OCI-LY1 (cell line): Measurements from ENCODE around the gene PCDHGA7.
"Not testable (repeated sequence)": the region's sequence is repeated elsewhere in the genome, so short reads cannot be mapped to it uniquely, and the experiment has no call there.

ENCODE experiments used
- H2AFZ ChIP-seq: fragments of 200-600 bp; sonication (generic), shearing (Covaris generic); 2 replicates; pipeline ENCODE4 v1.6.0; 2014; ENCODE audit warnings: antibody characterized with exemption, mild to moderate bottlenecking, low read length
- H3F3A ChIP-seq: fragments of 200-600 bp; sonication (generic), shearing (Covaris generic); 2 replicates; pipeline ENCODE4 v1.6.0; 2014; ENCODE audit warnings: mild to moderate bottlenecking, antibody characterized with exemption, low read length, moderate library complexity; ENCODE audit not compliant: insufficient read depth
- H3K27ac ChIP-seq: fragments of 200-600 bp; sonication (generic); 2 replicates; pipeline ENCODE4 v1.5.1; 2014; ENCODE audit warnings: low read length, mixed run types, mild to moderate bottlenecking, low read depth; ENCODE audit not compliant: poor library complexity, severe bottlenecking
- H3K27me3 ChIP-seq: fragments of 200-600 bp; sonication (generic); 2 replicates; pipeline ENCODE4 v1.6.0; 2014; ENCODE audit warnings: antibody characterized with exemption, mild to moderate bottlenecking, low read length, moderate library complexity; ENCODE audit not compliant: insufficient read depth
- H3K36me3 ChIP-seq: fragments of 200-600 bp; sonication (generic); 2 replicates; pipeline ENCODE4 v1.6.1; 2014; ENCODE audit warnings: mild to moderate bottlenecking, antibody characterized with exemption, low read length, moderate library complexity, mixed read lengths; ENCODE audit not compliant: insufficient read depth
- H3K4me1 ChIP-seq: fragments of 200-600 bp; sonication (generic); 2 replicates; pipeline ENCODE4 v1.5.1; 2014; ENCODE audit warnings: mild to moderate bottlenecking, low read length, moderate library complexity; ENCODE audit not compliant: insufficient read depth, severe bottlenecking
- H3K4me2 ChIP-seq: fragments of 200-600 bp; sonication (generic), shearing (Covaris generic); 2 replicates; pipeline ENCODE4 v1.6.1; 2014; ENCODE audit warnings: low read length
- H3K4me3 ChIP-seq: fragments of 200-600 bp; sonication (generic); 2 replicates; pipeline ENCODE4 v1.5.1; 2014; ENCODE audit warnings: low read length, low read depth, mild to moderate bottlenecking, mixed read lengths; ENCODE audit not compliant: poor library complexity, severe bottlenecking
- H3K79me2 ChIP-seq: fragments of 200-600 bp; shearing (Covaris generic); 2 replicates; pipeline ENCODE4 v1.6.1; 2016; ENCODE audit warnings: mixed run types, low read length, mixed read lengths; ENCODE audit not compliant: insufficient read depth
- H3K9ac ChIP-seq: fragments of 200-600 bp; sonication (generic), shearing (Covaris generic); 2 replicates; pipeline ENCODE4 v1.6.1; 2014; ENCODE audit warnings: mild to moderate bottlenecking, low read length, mixed read lengths
- H3K9me2 ChIP-seq: fragments of 200-600 bp; sonication (generic), shearing (Covaris generic); 2 replicates; pipeline ENCODE4 v1.6.1; 2014; ENCODE audit warnings: low read depth, mild to moderate bottlenecking, low read length, mixed read lengths
- H3K9me3 ChIP-seq: fragments of 200-600 bp; shearing (Covaris generic); 2 replicates; pipeline ENCODE4 v1.6.1; 2014; ENCODE audit warnings: low read length, mixed read lengths
- H4K20me1 ChIP-seq: fragments of 200-600 bp; sonication (generic), shearing (Covaris generic); 2 replicates; pipeline ENCODE4 v1.6.0; 2016; ENCODE audit warnings: mild to moderate bottlenecking, low read length; ENCODE audit not compliant: insufficient read depth
- EZH2 ChIP-seq: fragments of 200-600 bp; sonication (generic), shearing (Covaris generic); IDR thresholded peaks from 2 replicates; pipeline ENCODE4 v1.8.0; 2017; ENCODE audit warnings: borderline replicate concordance, mixed run types, mild to moderate bottlenecking, antibody characterized with exemption, low read length, moderate library complexity, mixed read lengths
- TF ChIP-seq, protein P1 (sequence below): fragments of 200-600 bp; sonication (generic), shearing (Covaris generic); IDR thresholded peaks from 2 replicates; pipeline ENCODE4 v1.5.1; 2017; ENCODE audit warnings: mild to moderate bottlenecking, antibody characterized with exemption, low read length, moderate library complexity, mixed read lengths

PCDHGA7 gene

DNA sequence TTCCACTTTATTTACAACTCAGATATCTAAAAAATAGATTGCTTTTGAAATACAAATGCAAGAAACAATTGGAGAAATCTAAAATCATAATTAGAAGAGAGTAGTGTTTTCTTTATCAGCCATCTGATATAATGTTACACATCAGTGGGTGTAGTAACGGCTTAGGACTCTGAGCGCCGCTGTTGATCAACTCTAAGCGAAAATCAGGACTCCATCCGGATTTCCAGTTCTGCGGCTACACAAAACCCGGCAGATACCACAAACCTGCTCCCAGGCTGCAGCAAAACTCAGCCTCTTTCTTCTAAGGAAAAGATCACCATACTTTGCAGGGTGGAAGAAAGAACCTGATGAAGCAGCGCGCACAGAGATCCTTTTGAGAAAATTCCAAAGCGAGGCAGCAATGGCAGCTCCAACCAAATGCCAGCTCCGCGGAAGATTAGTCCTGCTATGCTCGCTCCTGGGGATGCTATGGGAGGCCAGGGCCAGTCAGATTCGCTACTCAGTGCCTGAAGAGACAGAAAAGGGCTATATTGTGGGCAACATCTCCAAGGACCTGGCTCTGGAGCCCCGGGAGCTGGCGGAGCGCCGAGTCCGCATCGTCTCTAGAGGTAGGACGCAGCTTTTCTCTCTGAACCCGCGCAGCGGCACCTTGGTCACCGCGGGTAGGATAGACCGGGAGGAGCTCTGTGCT, 20.2 kb downstream of the PCDHGA7 start, which contains the start of gene PCDHGA9:
Gene PCDHGA9 (plus strand): TSS at position 226 of the 691 bp plus-strand sequence. CDS start 175 bp downstream, at position 401.
- H3K9ac ChIP-seq = no peak within 1 kb of the TSS
- no peaks in the 10 kb centered on the region for H3F3A ChIP-seq
- H3K4me1 ChIP-seq = no peaks in the 10 kb centered on the region
- TF ChIP-seq, protein P1, sequence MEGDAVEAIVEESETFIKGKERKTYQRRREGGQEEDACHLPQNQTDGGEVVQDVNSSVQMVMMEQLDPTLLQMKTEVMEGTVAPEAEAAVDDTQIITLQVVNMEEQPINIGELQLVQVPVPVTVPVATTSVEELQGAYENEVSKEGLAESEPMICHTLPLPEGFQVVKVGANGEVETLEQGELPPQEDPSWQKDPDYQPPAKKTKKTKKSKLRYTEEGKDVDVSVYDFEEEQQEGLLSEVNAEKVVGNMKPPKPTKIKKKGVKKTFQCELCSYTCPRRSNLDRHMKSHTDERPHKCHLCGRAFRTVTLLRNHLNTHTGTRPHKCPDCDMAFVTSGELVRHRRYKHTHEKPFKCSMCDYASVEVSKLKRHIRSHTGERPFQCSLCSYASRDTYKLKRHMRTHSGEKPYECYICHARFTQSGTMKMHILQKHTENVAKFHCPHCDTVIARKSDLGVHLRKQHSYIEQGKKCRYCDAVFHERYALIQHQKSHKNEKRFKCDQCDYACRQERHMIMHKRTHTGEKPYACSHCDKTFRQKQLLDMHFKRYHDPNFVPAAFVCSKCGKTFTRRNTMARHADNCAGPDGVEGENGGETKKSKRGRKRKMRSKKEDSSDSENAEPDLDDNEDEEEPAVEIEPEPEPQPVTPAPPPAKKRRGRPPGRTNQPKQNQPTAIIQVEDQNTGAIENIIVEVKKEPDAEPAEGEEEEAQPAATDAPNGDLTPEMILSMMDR = no peak
- TF ChIP-seq EZH2 = no peak
- no peaks in the 10 kb centered on the region for H3K27me3 ChIP-seq
- no peak within 1 kb of the TSS for H3K4me2 ChIP-seq
- H3K9me3 ChIP-seq = peaks cover 5% of the 10 kb centered on the region; the same call in 1 of the 2 replicates
- no peaks in the 10 kb centered on the region for H3K79me2 ChIP-seq
- H3K9me2 ChIP-seq = no peaks in the 10 kb centered on the region
- H4K20me1 ChIP-seq = no peaks in the 10 kb centered on the region
- H3K27ac ChIP-seq = no peak within 1 kb of the TSS
- H3K36me3 ChIP-seq = no peaks in the 10 kb centered on the region
- no peak within 1 kb of the TSS for H3K4me3 ChIP-seq
- H2AFZ ChIP-seq = no peak within 1 kb of the TSS

DNA sequence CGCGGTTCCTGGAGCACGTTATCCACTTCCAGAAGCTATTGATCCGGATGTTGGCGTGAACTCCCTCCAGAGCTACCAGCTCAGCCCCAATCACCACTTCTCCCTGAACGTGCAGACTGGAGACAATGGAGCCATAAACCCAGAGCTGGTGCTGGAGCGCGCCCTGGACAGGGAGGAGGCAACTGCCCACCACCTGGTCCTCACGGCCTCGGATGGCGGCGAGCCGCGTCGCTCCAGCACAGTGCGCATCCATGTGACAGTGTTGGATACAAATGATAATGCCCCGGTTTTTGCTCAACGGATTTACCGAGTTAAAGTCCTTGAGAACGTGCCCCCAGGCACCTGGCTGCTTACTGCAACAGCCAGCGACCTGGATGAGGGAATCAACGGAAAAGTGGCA, 20.8 kb downstream of the PCDHGA7 start:
- Histone ChIP-seq H4K20me1 (no peaks in the 10 kb centered on the region), H3K27me3 (no peaks in the 10 kb centered on the region), H3K27ac (no peak overlapping the region), H3F3A (no peaks in the 10 kb centered on the region), H3K4me2 (no peak overlapping the region), H3K36me3 (no peaks in the 10 kb centered on the region), H2AFZ (no peak overlapping the region), H3K4me3 (no peak overlapping the region), H3K79me2 (no peaks in the 10 kb centered on the region), H3K9ac (no peak overlapping the region), H3K9me2 (no peaks in the 10 kb centered on the region), H3K4me1 (no peaks in the 10 kb centered on the region), H3K9me3 (peaks cover 5% of the 10 kb centered on the region; the same call in 1 of the 2 replicates)
- no peak for TF ChIP-seq EZH2
- TF ChIP-seq, protein P1 = no peak

DNA sequence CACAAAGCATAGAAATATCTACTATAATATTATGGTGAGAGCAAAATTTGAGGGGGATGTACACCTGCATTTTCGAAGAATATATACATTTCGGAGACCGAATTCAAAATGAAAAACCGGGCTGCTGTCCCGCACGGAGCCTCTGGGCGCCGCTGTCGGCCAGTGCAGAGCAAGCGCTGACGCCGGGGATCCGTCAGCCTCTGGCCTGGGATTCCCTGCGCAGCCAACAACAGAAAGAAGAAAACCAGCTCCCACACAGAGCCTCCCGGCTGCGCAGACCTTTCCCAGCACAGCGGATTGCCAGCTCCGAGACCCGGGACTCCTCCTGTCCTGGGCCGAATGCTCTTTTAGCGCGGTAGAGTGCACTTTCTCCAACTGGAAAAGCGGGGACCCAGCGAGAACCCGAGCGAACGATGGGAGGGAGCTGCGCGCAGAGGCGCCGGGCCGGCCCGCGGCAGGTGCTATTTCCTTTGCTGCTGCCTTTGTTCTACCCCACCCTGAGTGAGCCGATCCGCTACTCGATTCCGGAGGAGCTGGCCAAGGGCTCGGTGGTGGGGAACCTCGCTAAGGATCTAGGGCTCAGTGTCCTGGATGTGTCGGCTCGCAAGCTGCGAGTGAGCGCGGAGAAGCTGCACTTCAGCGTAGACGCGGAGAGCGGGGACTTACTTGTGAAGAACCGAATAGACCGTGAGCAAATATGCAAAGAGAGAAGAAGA, 25.4 kb downstream of the PCDHGA7 start, which contains the start of gene PCDHGB6:
Gene PCDHGB6 (plus strand): TSS at position 232 of the 716 bp plus-strand sequence. CDS start 182 bp downstream, at position 414.
- H3K36me3 ChIP-seq, H3K9me2 ChIP-seq, H3K4me2 ChIP-seq, H3F3A ChIP-seq, H3K4me3 ChIP-seq, H3K9ac ChIP-seq, H3K27me3 ChIP-seq, H3K9me3 ChIP-seq, H3K27ac ChIP-seq, H3K79me2 ChIP-seq, H2AFZ ChIP-seq, H4K20me1 ChIP-seq, H3K4me1 ChIP-seq: not testable (repeated sequence)
